HG03565 (cell line): ENCODE results near the gene BRSK1.

ENCODE experiments used
- ATAC-seq: cut with Tn5 transposase; IDR thresholded peaks from one replicate; pipeline ENCODE4 v1.9.1; 2021; ENCODE audit warnings: mild to moderate bottlenecking, moderate library complexity; ENCODE audit not compliant: unreplicated experiment

The BRSK1 gene

GRCh38 chr19:55303477-55303876, 19.7 kb downstream of the BRSK1 start:
- ATAC-seq = no peak

- no peak for ATAC-seq
Measured at GRCh38 chr19:55304279-55304978, 20.6 kb downstream of the BRSK1 start.

GRCh38 chr19:55304980-55305379, 21.2 kb downstream of the BRSK1 start:
- no peak for ATAC-seq

- ATAC-seq = no peak
Measured at GRCh38 chr19:55305491-55305890, 21.7 kb downstream of the BRSK1 start.

GRCh38 chr19:55305983-55306562, 22.3 kb downstream of the BRSK1 start:
- ATAC-seq = no peak

- no peak for ATAC-seq
Measured at GRCh38 chr19:55306712-55307111, 22.9 kb downstream of the BRSK1 start.

GRCh38 chr19:55308281-55308680, 24.5 kb downstream of the BRSK1 start:
- ATAC-seq = no peak

GRCh38 chr19:55309448-55309847, 25.7 kb downstream of the BRSK1 start:
- ATAC-seq = no peak

- ATAC-seq = no peak
Measured at GRCh38 chr19:55310498-55310897, 26.7 kb downstream of the BRSK1 start.

- ATAC-seq = no peak
Measured at GRCh38 chr19:55311397-55311796, 27.6 kb downstream of the BRSK1 start.

GRCh38 chr19:55311797-55312196, 28.0 kb downstream of the BRSK1 start:
- ATAC-seq = no peak

GRCh38 chr19:55312621-55313512, 29.1 kb downstream of the BRSK1 start:
- ATAC-seq = no peak

- no peak for ATAC-seq
Measured at GRCh38 chr19:55314396-55314795, 30.6 kb downstream of the BRSK1 start.

GRCh38 chr19:55315956-55316525, 32.2 kb downstream of the BRSK1 start:
- ATAC-seq = no peak

- ATAC-seq = no peak
Measured at GRCh38 chr19:55316646-55317045, 32.8 kb downstream of the BRSK1 start.

GRCh38 chr19:55319785-55320184, 36.0 kb downstream of the BRSK1 start:
- ATAC-seq = no peak

- ATAC-seq = no peak
Measured at GRCh38 chr19:55320844-55321419, 37.1 kb downstream of the BRSK1 start.

GRCh38 chr19:55321466-55322137, 37.8 kb downstream of the BRSK1 start:
- no peak for ATAC-seq

- ATAC-seq = no peak
Measured at GRCh38 chr19:55322204-55322885, 38.5 kb downstream of the BRSK1 start.

- ATAC-seq = no peak
Measured at GRCh38 chr19:55324662-55325061, 40.9 kb downstream of the BRSK1 start.
